Activated CD4-positive, alpha-beta T cell treated with anti-CD3 and anti-CD28 coated beads, Interleukin-2, amount 50 U/mL, for 16 hours (primary cell): ENCODE measurements around the gene KIN.
"Not testable (repeated sequence)": the region's sequence is repeated elsewhere in the genome, so short reads cannot be mapped to it uniquely, and the experiment has no call there.

Experiments used
- DNase-seq: peaks from one replicate; pipeline ENCODE4 v3.0.0-alpha.2; 2020

The KIN gene

GRCh38 chr10:7718685-7719084, 69.1 kb downstream of the KIN start:
- no peak for DNase-seq

DNA sequence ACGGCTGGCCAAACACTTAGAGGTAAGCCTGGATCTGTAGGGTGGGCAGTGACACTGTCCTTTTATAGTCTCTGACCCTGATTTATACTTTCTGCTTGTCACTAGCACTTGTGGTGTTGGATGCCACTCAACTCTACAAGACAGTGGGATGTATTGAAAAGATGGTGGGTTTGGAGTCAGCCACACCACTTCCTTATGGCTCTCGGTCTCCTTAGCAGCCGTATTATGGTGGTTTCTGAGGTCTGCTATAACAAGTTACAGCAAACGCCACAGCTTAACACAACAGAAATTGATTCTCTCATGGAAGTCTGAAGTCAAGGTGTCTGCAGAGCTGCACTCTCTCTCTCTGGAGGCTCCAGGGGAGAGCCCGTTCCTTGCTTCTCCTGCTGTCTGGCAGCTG, 70.0 kb downstream of the KIN start:
- DNase-seq = no peak

GRCh38 chr10:7715515-7715914, 72.3 kb downstream of the KIN start:
- no peak for DNase-seq

GRCh38 chr10:7711075-7711474, 76.7 kb downstream of the KIN start:
- not testable (repeated sequence) for DNase-seq

GRCh38 chr10:7710446-7710845, 77.3 kb downstream of the KIN start:
- DNase-seq = no peak

- no peak for DNase-seq
Observed at GRCh38 chr10:7708832-7709231, 79.0 kb downstream of the KIN start.

- no peak for DNase-seq
Observed at GRCh38 chr10:7707858-7708622, 79.8 kb downstream of the KIN start.

- DNase-seq = no peak
Observed at GRCh38 chr10:7707102-7707501, 80.7 kb downstream of the KIN start.

DNA sequence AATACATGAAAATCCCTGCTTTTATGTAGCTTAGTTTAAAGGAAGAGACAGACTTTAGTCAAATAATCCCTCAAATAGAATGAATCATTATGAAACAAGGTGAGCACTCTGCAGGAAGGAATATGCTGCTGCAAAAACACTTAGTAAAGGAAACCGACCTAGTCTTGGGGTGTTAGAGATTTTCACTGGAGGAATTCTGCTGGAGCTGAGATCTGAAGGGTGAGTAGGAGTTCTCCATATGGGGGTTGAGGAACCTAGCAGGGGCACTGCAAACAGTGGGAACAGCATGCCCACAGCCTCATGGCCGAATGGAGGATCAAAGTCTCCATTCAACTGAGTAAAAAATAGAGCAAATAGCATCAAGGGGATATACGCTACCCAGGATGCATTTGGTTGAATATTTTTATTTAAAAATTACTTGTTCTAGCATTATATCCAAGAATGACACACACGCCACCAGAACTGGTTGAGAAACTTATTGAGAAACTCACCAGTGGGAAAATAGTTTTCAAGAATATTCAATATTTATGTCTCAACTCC, 81.2 kb downstream of the KIN start:
- DNase-seq = no peak

GRCh38 chr10:7705341-7705740, 82.5 kb downstream of the KIN start:
- DNase-seq = no peak

DNA sequence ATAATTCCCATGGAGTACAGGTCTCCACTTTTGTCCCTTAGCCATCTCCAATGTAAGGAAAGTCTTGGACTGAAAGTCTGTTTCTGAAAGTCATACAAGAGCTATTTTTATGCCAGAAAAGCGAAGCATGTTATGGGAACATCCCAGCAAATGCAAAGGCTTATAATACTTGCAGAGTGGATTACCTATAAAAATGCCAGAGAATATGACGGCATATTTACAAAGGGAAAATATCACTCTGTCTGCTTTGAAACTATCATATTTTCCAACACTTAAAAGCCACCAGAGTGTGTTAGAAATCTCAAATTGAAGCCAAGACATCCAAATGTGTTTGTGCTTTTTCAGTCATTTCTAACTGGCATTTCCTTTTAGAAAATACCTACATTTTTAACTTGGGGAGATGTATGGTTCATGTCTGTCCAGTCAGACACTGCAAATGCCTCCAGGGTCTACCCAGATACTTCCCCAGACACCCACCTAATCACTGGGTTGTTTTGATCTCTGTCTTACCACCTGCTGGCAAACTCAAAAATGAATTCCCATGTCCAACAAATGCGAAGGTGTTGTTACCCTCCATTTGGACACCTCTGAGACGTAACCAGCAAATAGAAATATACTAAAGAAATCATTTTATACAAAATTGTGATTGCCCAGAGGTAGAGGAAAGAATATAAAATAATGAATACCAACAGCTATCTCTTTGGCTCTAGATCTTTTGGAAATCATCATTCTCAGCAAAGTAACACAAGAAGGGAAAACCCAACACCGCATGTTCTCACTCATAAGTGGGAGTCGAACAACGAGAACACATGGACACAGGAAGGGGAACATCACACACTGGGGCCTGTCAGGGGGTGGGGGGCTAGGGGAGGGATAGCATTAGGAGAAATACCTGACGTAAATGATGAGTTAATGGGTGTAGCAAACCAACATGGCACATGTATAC, 83.4 kb downstream of the KIN start:
- no peak for DNase-seq

- DNase-seq = no peak
Observed at GRCh38 chr10:7703140-7703539, 84.7 kb downstream of the KIN start, which contains the start of gene ITIH2. Gene ITIH2 (plus strand): TSS chr10:7703316. CDS start chr10:7703435, 119 bp downstream.

DNA sequence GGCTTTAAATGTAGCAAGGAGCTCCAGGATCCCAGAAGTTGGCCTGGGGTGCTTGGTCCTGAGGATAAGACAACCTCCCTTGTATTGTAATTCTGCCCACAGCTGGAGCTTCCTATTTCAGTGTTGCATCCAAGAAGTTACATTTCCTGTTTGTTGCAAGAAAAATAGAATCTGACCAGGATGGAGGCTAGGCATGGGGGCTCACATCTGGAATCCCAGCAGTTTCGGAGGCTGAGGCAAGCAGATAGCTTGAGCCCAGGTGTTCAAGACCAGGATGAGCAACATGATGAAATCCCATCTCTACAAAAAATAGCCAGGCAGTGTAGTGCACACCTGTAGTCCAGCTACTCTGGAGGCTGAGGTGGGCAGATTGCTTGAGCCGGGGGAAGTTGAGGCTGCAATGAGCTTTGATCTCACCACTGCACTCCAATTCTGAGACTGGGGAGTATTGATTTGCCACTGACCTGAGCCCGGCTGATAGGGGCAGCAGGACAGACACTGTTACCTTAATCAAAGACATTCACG, 85.4 kb downstream of the KIN start:
- DNase-seq = no peak

- DNase-seq = no peak
Observed at GRCh38 chr10:7701158-7701742, 86.5 kb downstream of the KIN start.
